ENCODE data around the gene TNP2.
A peak's percentile ranks its signal among the peaks of the same experiment; 100 is the strongest.

The TNP2 gene

GRCh38 chr16:11268921-11269375, at the start of gene TNP2:
TSS of gene TNP2 (minus strand) at chr16:11269325. CDS start at chr16:11269262, 63 bp downstream.
- peaks cover 8% of the 10 kb centered on the region for H3K4me1 Mint-ChIP-seq (ENCODE audit: low read depth)
- no peak within 1 kb of the TSS for H3K27ac Mint-ChIP-seq
- H3K4me3 Mint-ChIP-seq = no peak within 1 kb of the TSS
- no peaks in the 10 kb centered on the region for H3K27me3 Mint-ChIP-seq (ENCODE audit: low read depth)
- no peaks in the 10 kb centered on the region for H3K36me3 Mint-ChIP-seq (ENCODE audit: low read depth)
- no peaks in the 10 kb centered on the region for H3K9me3 Mint-ChIP-seq
- DNase-seq (ENCODE audit: low spot score) = no peak

- no peaks in the 10 kb centered on the region for H3K27me3 Mint-ChIP-seq (ENCODE audit: low read depth)
These were observed 49.7 kb upstream of the TNP2 start for GRCh38 chr16:11318817-11319216.

GRCh38 chr16:11316331-11317015, 47.3 kb upstream of the TNP2 start:
- Mint-ChIP-seq H3K4me1 (ENCODE audit: low read depth) (peaks cover 27% of the 10 kb centered on the region), H3K27ac (peak overlapping the region; percentile 49), H3K4me3 (no peak overlapping the region)

More at GRCh38 chr16:11318817-11319216, 49.7 kb upstream of the TNP2 start:
- H3K36me3 Mint-ChIP-seq (ENCODE audit: low read depth) = no peaks in the 10 kb centered on the region
- no peaks in the 10 kb centered on the region for H3K9me3 Mint-ChIP-seq
- peaks cover 10% of the 10 kb centered on the region for H3K4me1 Mint-ChIP-seq (ENCODE audit: low read depth)
- no peak overlapping the region for H3K4me3 Mint-ChIP-seq
- H3K27ac Mint-ChIP-seq = no peak overlapping the region
- no peak for DNase-seq (ENCODE audit: low spot score)

GRCh38 chr16:11315510-11315909, 46.4 kb upstream of the TNP2 start:
- Mint-ChIP-seq H3K9me3 (no peaks in the 10 kb centered on the region), H3K27me3 (ENCODE audit: low read depth) (no peaks in the 10 kb centered on the region), H3K4me1 (ENCODE audit: low read depth) (peaks cover 36% of the 10 kb centered on the region), H3K4me3 (no peak overlapping the region), H3K27ac (no peak overlapping the region), H3K36me3 (ENCODE audit: low read depth) (no peaks in the 10 kb centered on the region)
- no peak for DNase-seq (ENCODE audit: low spot score)

More at GRCh38 chr16:11316331-11317015, 47.3 kb upstream of the TNP2 start:
- Mint-ChIP-seq H3K27me3 (ENCODE audit: low read depth) (no peaks in the 10 kb centered on the region), H3K36me3 (ENCODE audit: low read depth) (no peaks in the 10 kb centered on the region), H3K9me3 (no peaks in the 10 kb centered on the region)
- DNase-seq (ENCODE audit: low spot score) = no peak

- Mint-ChIP-seq H3K36me3 (ENCODE audit: low read depth) (no peaks in the 10 kb centered on the region), H3K27me3 (ENCODE audit: low read depth) (no peaks in the 10 kb centered on the region), H3K9me3 (no peaks in the 10 kb centered on the region), H3K4me1 (ENCODE audit: low read depth) (peaks cover 45% of the 10 kb centered on the region), H3K4me3 (no peak overlapping the region), H3K27ac (no peak overlapping the region)
- DNase-seq (ENCODE audit: low spot score) = no peak
These were observed 45.3 kb upstream of the TNP2 start for GRCh38 chr16:11314309-11314894.

GRCh38 chr16:11313493-11314308, 44.6 kb upstream of the TNP2 start:
- Mint-ChIP-seq H3K27ac (peak overlapping the region; percentile 77), H3K9me3 (no peaks in the 10 kb centered on the region), H3K4me1 (ENCODE audit: low read depth) (peaks cover 45% of the 10 kb centered on the region), H3K27me3 (ENCODE audit: low read depth) (no peaks in the 10 kb centered on the region), H3K4me3 (no peak overlapping the region), H3K36me3 (ENCODE audit: low read depth) (no peaks in the 10 kb centered on the region)
- no peak for DNase-seq (ENCODE audit: low spot score)

GRCh38 chr16:11312718-11313492, 43.8 kb upstream of the TNP2 start:
- Mint-ChIP-seq H3K4me1 (ENCODE audit: low read depth) (peaks cover 45% of the 10 kb centered on the region), H3K27ac (peak overlapping the region; percentile 77), H3K27me3 (ENCODE audit: low read depth) (no peaks in the 10 kb centered on the region), H3K9me3 (no peaks in the 10 kb centered on the region), H3K36me3 (ENCODE audit: low read depth) (no peaks in the 10 kb centered on the region), H3K4me3 (peak overlapping the region; percentile 47)
- no peak for DNase-seq (ENCODE audit: low spot score)

- H3K36me3 Mint-ChIP-seq (ENCODE audit: low read depth) = no peaks in the 10 kb centered on the region
- DNase-seq (ENCODE audit: low spot score) = peak; percentile 44
- no peaks in the 10 kb centered on the region for H3K27me3 Mint-ChIP-seq (ENCODE audit: low read depth)
- H3K27ac Mint-ChIP-seq = peak overlapping the region; percentile 99
- H3K4me1 Mint-ChIP-seq (ENCODE audit: low read depth) = peaks cover 43% of the 10 kb centered on the region
- peak overlapping the region; percentile 75 for H3K4me3 Mint-ChIP-seq
- H3K9me3 Mint-ChIP-seq = no peaks in the 10 kb centered on the region
These were observed 42.0 kb upstream of the TNP2 start for GRCh38 chr16:11310997-11311561.

- Mint-ChIP-seq H3K27ac (peak overlapping the region; percentile 99), H3K4me3 (peak overlapping the region; percentile 75), H3K9me3 (no peaks in the 10 kb centered on the region), H3K4me1 (ENCODE audit: low read depth) (peaks cover 43% of the 10 kb centered on the region), H3K36me3 (ENCODE audit: low read depth) (no peaks in the 10 kb centered on the region), H3K27me3 (ENCODE audit: low read depth) (no peaks in the 10 kb centered on the region)
- no peak for DNase-seq (ENCODE audit: low spot score)
These were observed 41.5 kb upstream of the TNP2 start for GRCh38 chr16:11310634-11310977.

GRCh38 chr16:11309895-11310633, 40.9 kb upstream of the TNP2 start:
- Mint-ChIP-seq H3K9me3 (no peaks in the 10 kb centered on the region), H3K4me3 (peak overlapping the region; percentile 75), H3K27ac (peak overlapping the region; percentile 99), H3K36me3 (ENCODE audit: low read depth) (no peaks in the 10 kb centered on the region), H3K4me1 (ENCODE audit: low read depth) (peaks cover 43% of the 10 kb centered on the region), H3K27me3 (ENCODE audit: low read depth) (no peaks in the 10 kb centered on the region)
- DNase-seq (ENCODE audit: low spot score) = no peak

- Mint-ChIP-seq H3K27ac (no peak overlapping the region), H3K27me3 (ENCODE audit: low read depth) (no peaks in the 10 kb centered on the region), H3K9me3 (no peaks in the 10 kb centered on the region), H3K4me1 (ENCODE audit: low read depth) (peaks cover 36% of the 10 kb centered on the region), H3K36me3 (ENCODE audit: low read depth) (no peaks in the 10 kb centered on the region), H3K4me3 (no peak overlapping the region)
- no peak for DNase-seq (ENCODE audit: low spot score)
These were observed 39.6 kb upstream of the TNP2 start for GRCh38 chr16:11308493-11309283.

All from T-helper 2 cell treated with Interferon-gamma antibody and Interleukin-4, amounts not matched to agents 5 μg/mL and 100 μg/mL, for 36 hours (primary cell).